Left ventricle myocardium inferior (tissue), 1 donor: ENCODE results near the gene FBXL7. TPM values are rescaled to one million over a fixed set of nuclear protein-coding genes. Genes with fewer than 3 reads are reported as not detected.

Source experiments
- DNase-seq: peaks from one replicate; pipeline ENCODE4 v3.0.0-alpha.2; 2020
- H3K27ac ChIP-seq: fragments of 200-600 bp; replicated peaks from 2 replicates; pipeline ENCODE4 v1.8.0; 2021
- H3K27me3 ChIP-seq: fragments of 200-600 bp; 2 replicates; pipeline ENCODE4 v1.8.0; 2021; ENCODE audit warnings: low read depth
- H3K36me3 ChIP-seq: fragments of 200-600 bp; 2 replicates; pipeline ENCODE4 v1.8.0; 2021
- H3K4me1 ChIP-seq: fragments of 200-600 bp; 2 replicates; pipeline ENCODE4 v1.8.0; 2021
- H3K4me3 ChIP-seq: fragments of 200-600 bp; 2 replicates; pipeline ENCODE4 v1.8.0; 2021; ENCODE audit warnings: mild to moderate bottlenecking, moderate library complexity
- H3K9me3 ChIP-seq: fragments of 200-600 bp; replicated peaks from 2 replicates; pipeline ENCODE4 v1.8.0; 2021
- CTCF ChIP-seq: fragments of 200-600 bp; IDR thresholded peaks from 2 replicates; pipeline ENCODE4 v1.8.0; 2021; ENCODE audit warnings: antibody characterized with exemption, mild to moderate bottlenecking, borderline replicate concordance
- intact Hi-C: fragments of 100-400 bp; cut with micrococcal nuclease; formaldehyde crosslinking; loops from one replicate; pipeline ENCODE4 v1.11.0; 2022
- total RNA-seq: library from RNA; stranded (reverse); fragmentation: NEBNext Ultra II Directional; extraction: Animal tissue kit (Norgen Biotek cat#: 25700); gene quantifications from one replicate; pipeline ENCODE4 v1.2.1, GENCODE V29; 2021
- donor health status: DM: no; HTN: yes; CAD: no; lungs with severe emphysema.

Gene FBXL7
- total RNA-seq, 1 donor from 2014 or later = 27.7 TPM

DNA sequence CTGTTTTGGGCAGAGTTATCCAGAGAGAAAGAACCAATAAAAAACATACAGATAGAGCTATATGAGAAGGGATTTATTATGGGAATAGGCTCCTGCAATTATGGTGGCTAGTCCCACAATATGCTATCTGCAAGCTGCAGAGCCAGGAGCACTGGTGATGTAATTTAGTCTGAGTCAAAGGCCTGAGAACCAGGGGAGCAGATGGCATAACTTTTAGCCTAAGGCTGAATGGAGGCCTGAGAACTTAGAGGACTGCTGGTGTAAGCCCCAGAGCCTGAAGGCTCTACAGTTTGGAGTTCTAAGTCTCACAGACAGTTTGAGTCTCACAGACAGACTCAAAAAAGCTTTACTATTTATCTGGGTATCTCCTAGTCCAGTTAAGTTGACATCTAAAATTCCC lies 263.8 kb downstream of the FBXL7 start:
- Histone ChIP-seq H3K27ac (no peak overlapping the region), H3K27me3 (no peaks in the 10 kb centered on the region), H3K4me1 (peaks cover 13% of the 10 kb centered on the region), H3K9me3 (no peaks in the 10 kb centered on the region), H3K36me3 (no peaks in the 10 kb centered on the region), H3K4me3 (no peak overlapping the region)
- TF ChIP-seq CTCF = no peak
- intact Hi-C loops = no loop called here
- no peak for DNase-seq

GRCh38 chr5:15768936-15769335 lies 269.0 kb downstream of the FBXL7 start:
- H3K36me3 ChIP-seq = no peaks in the 10 kb centered on the region
- H3K27ac ChIP-seq = no peak overlapping the region
- intact Hi-C loops = no loop called here
- no peaks in the 10 kb centered on the region for H3K27me3 ChIP-seq
- no peaks in the 10 kb centered on the region for H3K4me1 ChIP-seq
- no peaks in the 10 kb centered on the region for H3K9me3 ChIP-seq
- TF ChIP-seq CTCF = no peak
- no peak overlapping the region for H3K4me3 ChIP-seq
- no peak for DNase-seq

- H3K27ac ChIP-seq = no peak overlapping the region
- no peaks in the 10 kb centered on the region for H3K4me1 ChIP-seq
- DNase-seq = no peak
- no peaks in the 10 kb centered on the region for H3K36me3 ChIP-seq
- intact Hi-C loops = no loop called here
- no peaks in the 10 kb centered on the region for H3K27me3 ChIP-seq
- no peak for TF ChIP-seq CTCF
- no peaks in the 10 kb centered on the region for H3K9me3 ChIP-seq
- no peak overlapping the region for H3K4me3 ChIP-seq
Observed at GRCh38 chr5:15772131-15772530, 272.2 kb downstream of the FBXL7 start.

DNA sequence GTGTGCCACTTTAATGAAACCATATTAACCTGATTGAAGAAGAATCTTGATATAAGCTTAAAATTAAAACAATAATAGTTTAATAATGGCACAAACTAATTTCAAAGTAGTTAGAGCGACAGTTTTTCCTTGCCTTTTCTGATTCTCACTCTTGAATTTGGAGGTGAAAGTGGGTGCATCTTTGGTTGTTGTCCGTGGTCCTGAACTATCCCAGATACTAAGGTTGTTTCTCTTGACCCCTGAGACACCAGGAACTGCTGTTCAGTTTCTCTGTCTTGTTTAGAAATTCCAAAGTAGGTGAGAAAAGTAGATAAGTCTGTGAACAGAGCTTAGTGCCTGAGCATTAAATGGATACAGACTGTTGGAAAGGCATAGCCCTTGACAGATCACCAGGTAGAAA lies 274.7 kb downstream of the FBXL7 start:
- DNase-seq = no peak
- TF ChIP-seq CTCF = no peak
- H3K27ac ChIP-seq = no peak overlapping the region
- no peak overlapping the region for H3K4me3 ChIP-seq
- intact Hi-C loops = no loop called here
- H3K9me3 ChIP-seq = no peaks in the 10 kb centered on the region
- no peaks in the 10 kb centered on the region for H3K36me3 ChIP-seq
- H3K27me3 ChIP-seq = no peaks in the 10 kb centered on the region
- no peaks in the 10 kb centered on the region for H3K4me1 ChIP-seq

DNA sequence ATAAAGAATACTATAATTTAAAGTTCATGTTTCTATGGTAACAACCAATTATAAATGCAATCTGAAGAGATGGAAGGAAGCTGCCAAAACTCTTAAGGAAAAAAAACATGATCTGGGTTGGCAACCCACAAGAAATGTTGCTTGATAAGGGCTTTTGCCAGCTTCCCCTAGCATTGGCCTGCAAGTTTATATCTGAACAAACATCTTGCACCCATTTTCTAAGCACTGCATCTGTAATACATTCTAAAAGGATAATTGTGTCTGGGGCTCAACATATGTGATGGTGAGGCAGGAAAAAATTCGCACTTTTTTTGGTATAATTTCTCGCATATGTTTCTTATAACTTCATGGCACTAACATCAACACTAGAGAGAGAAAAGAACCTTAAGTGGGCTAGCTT lies 276.4 kb downstream of the FBXL7 start:
- TF ChIP-seq CTCF = no peak

GRCh38 chr5:15783734-15784133 lies 283.8 kb downstream of the FBXL7 start:
- Histone ChIP-seq H3K27me3 (no peaks in the 10 kb centered on the region), H3K27ac (no peak overlapping the region), H3K36me3 (no peaks in the 10 kb centered on the region), H3K9me3 (no peaks in the 10 kb centered on the region), H3K4me3 (no peak overlapping the region), H3K4me1 (peaks cover 38% of the 10 kb centered on the region)
- no peak for TF ChIP-seq CTCF
- intact Hi-C loops = no loop called here
- no peak for DNase-seq

More for the DNA sequence above, 276.4 kb downstream of the FBXL7 start:
- intact Hi-C loops = no loop called here
- no peak overlapping the region for H3K27ac ChIP-seq
- no peaks in the 10 kb centered on the region for H3K36me3 ChIP-seq
- DNase-seq = no peak
- H3K4me1 ChIP-seq = no peaks in the 10 kb centered on the region
- H3K4me3 ChIP-seq = no peak overlapping the region
- H3K27me3 ChIP-seq = no peaks in the 10 kb centered on the region
- H3K9me3 ChIP-seq = no peaks in the 10 kb centered on the region
